Coronary artery (tissue), 2 donors: Measurements from ENCODE around the gene PRMT5.

Experiments used
- DNase-seq: peaks from one replicate; pipeline ENCODE4 v3.0.0-alpha.2; 2017; ENCODE audit warnings: low spot score
- H3K27ac ChIP-seq, 2 donors: fragments of 200-600 bp; sonication (generic); one replicate each; pipeline ENCODE4 v1.5.1; 2016 to 2019
- H3K4me3 ChIP-seq: fragments of 200-600 bp; sonication (generic); 2 replicates; pipeline ENCODE4 v1.5.1; 2016; ENCODE audit warnings: mild to moderate bottlenecking, moderate library complexity
- TF ChIP-seq, protein P1 (sequence below): fragments of 200-600 bp; sonication (generic); IDR thresholded peaks from one replicate; pipeline ENCODE4 v1.5.1; 2019; ENCODE audit warnings: antibody characterized with exemption

Gene PRMT5

GRCh38 chr14:22906073-22906472, 23.1 kb downstream of the PRMT5 start:
- TF ChIP-seq, protein P1, sequence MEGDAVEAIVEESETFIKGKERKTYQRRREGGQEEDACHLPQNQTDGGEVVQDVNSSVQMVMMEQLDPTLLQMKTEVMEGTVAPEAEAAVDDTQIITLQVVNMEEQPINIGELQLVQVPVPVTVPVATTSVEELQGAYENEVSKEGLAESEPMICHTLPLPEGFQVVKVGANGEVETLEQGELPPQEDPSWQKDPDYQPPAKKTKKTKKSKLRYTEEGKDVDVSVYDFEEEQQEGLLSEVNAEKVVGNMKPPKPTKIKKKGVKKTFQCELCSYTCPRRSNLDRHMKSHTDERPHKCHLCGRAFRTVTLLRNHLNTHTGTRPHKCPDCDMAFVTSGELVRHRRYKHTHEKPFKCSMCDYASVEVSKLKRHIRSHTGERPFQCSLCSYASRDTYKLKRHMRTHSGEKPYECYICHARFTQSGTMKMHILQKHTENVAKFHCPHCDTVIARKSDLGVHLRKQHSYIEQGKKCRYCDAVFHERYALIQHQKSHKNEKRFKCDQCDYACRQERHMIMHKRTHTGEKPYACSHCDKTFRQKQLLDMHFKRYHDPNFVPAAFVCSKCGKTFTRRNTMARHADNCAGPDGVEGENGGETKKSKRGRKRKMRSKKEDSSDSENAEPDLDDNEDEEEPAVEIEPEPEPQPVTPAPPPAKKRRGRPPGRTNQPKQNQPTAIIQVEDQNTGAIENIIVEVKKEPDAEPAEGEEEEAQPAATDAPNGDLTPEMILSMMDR, result no peak
- H3K4me3 ChIP-seq, result no peak overlapping the region
- DNase-seq, result no peak
- no peak overlapping the region for H3K27ac ChIP-seq

DNA sequence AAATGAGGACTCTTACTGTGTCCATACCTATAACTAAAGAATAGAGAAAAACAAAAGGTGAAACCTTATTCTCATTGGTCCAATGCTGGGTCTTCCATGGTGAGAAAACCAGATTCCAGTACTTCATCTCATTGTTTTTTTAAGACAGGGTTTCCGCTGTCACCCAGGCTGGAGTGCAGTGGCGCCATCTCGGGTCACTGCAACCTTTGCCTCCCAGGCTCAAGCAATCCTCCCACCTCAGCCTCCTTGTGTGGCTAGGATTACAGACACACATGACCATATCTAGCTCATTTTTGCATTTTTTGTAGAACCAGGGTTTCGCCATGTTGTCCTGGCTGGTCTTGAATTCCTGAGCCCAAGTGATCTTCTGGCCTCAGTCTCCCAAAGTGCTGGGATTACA, 23.5 kb downstream of the PRMT5 start:
- H3K4me3 ChIP-seq, result no peak overlapping the region
- DNase-seq, result no peak
- TF ChIP-seq, protein P1, result no peak
- H3K27ac ChIP-seq, result no peak overlapping the region

DNA sequence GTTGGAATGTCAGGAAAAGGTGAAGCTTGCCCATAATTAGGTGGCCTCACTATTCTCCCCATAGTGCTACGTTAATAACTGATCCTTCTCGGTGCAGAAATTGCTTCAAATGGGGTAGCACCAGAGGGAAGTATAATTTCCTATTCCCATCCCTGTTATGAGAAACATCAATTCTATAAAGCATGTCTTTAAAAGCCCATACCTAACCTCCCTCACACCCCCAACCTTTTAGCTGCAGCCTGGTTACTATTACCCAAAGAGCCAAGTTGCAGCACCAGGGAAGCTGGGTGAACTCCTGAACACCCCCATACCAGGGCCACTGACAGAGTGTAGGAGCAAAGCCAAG, 25.5 kb downstream of the PRMT5 start:
- no peak overlapping the region for H3K27ac ChIP-seq
- DNase-seq, result no peak
- TF ChIP-seq, protein P1, result no peak
- no peak overlapping the region for H3K4me3 ChIP-seq

GRCh38 chr14:22901799-22902198, 27.4 kb downstream of the PRMT5 start:
- Histone ChIP-seq H3K27ac (no peak overlapping the region), H3K4me3 (no peak overlapping the region)
- TF ChIP-seq, protein P1, result no peak
- no peak for DNase-seq

GRCh38 chr14:22900081-22900799, 28.9 kb downstream of the PRMT5 start:
- Histone ChIP-seq H3K27ac (peak overlapping the region in 1 of 2 donors; percentile 58), H3K4me3 (no peak overlapping the region)
- TF ChIP-seq, protein P1, result peak; percentile 49
- DNase-seq, result no peak

GRCh38 chr14:22898302-22899090, 30.7 kb downstream of the PRMT5 start:
- no peak for DNase-seq
- H3K4me3 ChIP-seq, result no peak overlapping the region
- TF ChIP-seq, protein P1, result no peak
- no peak overlapping the region for H3K27ac ChIP-seq

DNA sequence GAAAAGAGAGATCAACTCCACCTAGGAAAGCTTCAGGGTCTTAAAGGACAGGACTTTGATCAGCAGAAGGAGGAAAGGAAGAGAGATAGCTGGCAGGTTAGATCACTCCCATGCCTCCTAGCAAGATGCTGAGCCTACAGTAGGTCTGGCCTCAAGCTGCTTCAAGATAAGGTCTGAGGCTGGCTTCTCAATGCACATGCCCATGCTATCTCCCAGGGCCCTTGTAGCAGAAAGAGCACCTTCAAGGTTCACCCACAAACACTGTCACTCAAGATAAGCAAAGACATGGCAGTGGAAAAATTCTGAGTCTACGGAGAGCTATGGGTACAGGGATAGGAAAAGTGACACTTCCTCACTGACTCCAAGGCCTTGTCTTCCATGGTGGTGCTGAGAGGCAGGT, 31.8 kb downstream of the PRMT5 start:
- DNase-seq, result no peak
- H3K4me3 ChIP-seq, result no peak overlapping the region
- no peak overlapping the region for H3K27ac ChIP-seq
- TF ChIP-seq, protein P1, result no peak
